ENCODE data around the gene ALKBH3. TPM values are rescaled to one million over a fixed set of nuclear protein-coding genes. Genes with fewer than 3 reads are reported as not detected.
A peak's percentile ranks its signal among the peaks of the same experiment; 100 is the strongest.

ALKBH3 gene
- total RNA-seq, 1 donor from 2014 or later, result 29.3 TPM

DNA sequence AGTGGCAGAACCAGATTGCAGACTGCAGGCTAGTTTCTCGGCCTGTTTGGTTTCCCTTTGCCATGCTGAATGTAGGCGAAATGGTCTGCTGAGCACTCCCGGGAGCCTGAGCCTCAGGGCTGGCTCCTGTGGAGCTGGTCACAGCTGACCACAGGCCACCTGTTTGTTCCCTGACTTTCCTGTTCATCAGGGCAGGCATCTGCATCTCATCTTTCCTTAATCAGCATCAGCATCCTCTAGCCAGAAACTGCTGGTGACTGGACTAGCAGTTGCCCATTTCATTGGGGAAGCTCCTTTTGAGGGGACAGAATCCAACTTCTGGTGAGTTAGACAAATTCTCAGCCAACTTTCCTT is 41.6 kb downstream of the ALKBH3 start:
- DNase-seq (ENCODE audit: low spot score), result no peak

DNA sequence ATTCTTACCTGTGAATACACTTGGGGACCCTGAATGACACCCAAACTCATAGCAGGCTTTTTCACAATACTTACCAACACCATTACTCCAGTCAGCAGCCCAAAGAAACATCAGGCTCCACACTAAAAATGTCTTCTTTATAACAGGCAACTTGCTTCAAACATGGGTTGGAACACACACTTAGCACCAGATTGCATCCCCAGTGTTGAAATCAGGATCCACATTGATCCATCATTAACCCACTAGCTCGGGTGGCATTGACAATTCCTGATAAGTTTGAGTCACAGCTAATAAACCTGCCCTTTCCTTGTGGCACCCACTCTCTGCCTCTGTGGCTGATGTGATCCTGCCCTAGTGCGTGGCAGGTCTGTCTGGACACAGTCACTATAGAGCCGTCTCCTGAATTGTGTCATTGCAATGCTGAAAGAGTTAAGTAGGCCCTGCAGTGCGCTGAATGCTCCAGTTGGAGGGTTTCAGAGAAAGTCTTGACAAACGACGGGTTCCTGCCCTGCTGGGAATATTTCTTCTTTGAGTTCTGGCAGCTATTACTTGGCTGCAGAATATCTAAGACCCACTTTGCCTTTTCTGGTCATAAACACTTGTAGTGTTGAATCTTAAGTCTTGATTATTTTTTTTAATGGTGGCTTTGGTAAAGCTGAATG is 42.2 kb downstream of the ALKBH3 start:
- no peak for DNase-seq (ENCODE audit: low spot score)

DNA sequence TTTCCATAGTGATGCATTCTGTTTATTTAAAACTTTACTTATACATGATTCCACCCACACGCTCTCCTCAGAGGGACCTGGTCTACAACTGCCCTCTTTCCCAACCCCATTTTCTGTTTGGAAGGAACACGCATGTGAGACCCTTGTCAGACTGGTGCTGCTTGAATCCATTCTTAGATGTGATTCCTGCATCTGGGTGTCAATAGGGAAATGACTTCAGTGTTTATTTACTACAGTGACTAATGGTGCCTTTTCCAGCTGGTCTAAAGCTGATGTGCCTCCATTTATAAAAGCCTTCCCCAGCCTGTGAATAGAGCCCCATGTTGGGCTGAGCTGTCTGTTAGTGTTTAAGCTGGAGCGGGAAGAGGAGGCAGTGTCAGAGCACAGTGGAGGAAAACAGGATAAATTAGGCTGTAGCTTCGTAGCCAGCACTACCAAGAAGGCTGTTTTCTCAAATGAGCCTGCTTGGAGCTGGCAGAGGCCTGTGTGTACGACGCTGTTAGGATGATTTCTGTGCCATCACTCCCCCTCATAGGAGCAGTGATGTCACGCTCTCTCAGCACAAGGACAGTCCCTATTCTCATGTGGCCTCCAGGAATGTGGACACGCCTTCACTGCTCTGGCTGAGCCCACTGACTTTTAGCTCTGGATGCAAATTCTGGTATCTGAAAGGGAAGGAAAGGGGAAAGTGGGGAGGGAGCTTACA is 42.9 kb downstream of the ALKBH3 start:
- peak; percentile 57 for DNase-seq (ENCODE audit: low spot score)

DNA sequence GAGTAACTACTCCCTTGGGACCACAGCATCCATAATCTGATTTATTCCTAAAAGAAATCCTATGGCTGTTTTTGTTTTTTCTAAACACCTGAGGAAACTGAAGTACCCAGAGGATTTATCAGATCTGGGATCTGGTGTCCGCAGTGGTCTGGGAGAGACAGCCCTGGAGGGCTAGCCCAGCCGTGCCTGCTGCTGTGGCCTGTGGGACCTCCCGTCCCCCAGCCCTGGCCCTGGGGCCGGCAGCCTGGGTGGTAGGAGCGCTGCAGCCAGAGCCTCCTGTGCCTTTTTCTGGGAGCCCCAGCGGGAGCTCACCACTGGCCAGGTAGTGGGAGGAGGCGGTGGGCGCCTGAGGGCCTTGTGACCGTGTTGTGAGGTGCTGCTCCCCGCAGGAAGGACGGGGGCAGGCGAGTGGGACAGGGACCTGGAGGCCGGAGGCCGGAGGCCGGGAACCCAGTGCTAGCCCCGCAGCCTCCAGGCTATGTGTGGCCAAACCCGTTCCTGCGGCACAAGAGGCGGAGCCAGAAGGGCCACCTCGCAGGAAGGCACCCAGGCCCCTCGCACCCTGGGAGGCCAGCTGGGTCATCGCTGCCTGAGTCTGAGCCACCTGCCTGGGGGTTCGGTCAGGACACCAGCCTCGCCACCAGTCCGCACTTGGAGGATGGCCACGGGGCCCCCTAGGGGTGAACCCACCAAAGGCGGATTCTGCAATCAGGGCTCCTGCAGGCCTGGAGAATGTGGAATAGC is 43.7 kb downstream of the ALKBH3 start:
- DNase-seq (ENCODE audit: low spot score), result no peak

DNA sequence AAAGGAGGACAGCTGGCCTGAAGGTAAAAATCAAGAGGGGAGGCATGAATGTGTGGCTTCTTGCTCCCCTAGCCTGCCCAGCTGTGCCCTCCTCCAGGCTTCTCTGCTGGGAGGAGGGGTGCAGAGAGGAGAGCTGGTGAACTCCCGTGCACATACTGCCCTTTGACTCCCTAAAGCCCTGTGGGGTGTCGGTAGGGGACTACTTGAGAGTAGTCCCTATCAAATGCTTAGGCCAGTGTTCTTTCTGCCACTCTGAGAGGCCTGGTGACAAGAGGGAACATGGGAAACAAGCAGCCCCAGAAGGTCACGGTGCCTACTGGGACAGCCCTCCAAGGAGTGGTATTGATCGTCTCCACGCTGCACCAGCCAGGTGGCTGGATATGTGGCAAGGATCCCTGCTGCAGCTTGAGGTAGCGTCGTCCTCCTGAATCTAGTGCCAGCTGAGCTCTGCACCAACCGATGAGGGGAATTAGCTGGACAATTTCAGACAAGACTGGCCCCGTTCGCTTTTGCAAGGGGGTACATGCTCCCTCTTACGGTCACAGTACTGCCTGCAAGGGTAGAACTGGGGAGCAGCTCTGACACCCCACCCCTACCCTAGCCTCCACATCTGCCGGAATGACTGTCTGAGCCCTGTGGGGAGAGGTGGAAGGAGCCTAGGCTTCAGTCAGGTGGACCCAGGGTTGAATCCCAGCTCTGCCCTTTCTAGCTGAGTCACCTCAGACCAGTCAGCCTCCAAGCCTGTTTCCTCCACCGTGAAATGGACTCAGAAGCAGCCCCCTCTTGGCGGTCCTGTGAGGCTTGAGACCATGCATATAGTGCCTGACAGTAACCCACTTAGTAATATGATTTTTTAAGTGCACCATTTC is 44.7 kb downstream of the ALKBH3 start:
- peak; percentile 67 for DNase-seq (ENCODE audit: low spot score)

DNA sequence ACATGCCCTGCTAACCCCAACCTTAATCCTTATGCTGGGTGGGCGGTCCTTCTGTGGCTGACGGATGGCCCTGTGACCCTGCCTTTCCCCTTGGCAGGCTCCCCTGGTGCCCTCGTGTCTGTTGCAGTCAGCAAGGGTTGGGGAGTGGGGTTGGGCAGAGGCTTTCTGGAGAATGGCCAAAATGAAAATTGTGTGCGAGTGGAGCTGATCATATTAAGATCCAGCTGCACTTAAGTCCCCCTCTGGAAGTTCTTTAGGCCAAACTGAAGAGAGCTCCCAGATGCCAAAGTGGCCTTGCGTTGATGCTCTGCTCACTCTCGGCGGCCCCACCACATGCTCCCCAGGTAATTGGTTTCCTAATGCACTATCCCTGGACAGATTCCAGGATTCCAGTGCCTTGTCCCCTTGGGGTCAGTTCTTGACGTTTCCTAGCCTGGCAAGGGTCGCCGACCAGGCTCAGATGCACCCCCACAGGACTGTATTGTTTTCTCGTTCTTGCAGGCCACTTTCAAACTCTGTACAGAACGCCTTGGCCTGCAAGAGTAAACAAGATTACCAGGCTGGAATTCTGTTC is 45.4 kb downstream of the ALKBH3 start:
- DNase-seq (ENCODE audit: low spot score), result no peak

DNA sequence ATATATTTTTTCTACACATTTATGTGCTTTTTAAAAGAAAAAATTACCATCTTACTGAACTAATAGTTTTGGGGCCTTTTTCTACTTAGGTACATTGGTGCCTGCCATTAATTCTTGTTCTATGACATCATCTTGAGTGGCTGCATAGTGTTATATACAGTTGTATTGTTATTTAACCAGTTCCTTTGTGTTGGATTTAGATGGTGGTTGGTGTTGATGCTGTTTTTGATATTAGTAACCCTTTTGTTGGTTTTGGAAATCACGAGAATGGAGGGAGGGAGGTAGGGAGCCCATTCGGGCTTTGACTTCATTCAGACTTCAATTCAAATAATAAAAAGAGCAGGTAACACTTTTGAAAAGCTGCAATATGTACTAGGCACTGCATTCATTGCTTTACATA is 46.4 kb downstream of the ALKBH3 start:
- DNase-seq (ENCODE audit: low spot score), result no peak

DNA sequence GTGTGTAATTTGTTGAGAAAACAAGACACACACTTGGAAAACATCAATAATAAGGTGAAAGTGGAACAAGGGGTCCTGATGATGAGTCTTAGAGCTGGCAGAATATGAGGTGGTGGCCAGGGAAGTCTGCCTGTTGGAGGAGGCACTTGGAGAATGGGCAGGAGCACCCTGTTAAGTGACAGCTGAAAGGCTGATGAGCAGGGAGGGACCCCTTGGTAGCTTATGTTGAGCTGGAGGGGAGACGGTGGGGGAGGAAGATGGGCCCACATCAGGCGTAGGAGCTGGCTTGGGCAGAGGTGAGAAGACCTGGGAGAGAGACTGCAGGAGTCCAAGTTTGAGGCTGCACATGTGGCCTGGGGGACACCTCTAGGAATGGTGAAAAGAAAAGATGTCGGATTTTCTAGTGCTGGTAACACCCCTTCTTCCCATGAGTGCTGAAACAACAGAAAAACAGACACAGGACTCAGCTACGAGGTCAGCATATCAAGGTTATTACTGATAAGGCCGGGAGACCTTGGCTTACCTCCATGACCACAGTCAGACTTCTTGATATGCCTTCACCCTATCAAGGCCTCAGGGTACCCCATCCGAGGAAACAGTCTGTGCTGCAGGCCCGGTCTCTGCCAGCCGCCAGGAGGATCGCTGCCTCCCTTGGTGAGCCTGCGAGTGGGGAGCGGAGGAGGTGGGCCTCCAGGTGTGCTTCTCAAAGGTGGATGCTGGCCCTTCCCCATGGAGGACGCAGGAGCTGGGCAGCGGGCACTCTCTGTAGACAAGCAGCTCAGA is 47.5 kb downstream of the ALKBH3 start:
- DNase-seq (ENCODE audit: low spot score), result no peak

DNA sequence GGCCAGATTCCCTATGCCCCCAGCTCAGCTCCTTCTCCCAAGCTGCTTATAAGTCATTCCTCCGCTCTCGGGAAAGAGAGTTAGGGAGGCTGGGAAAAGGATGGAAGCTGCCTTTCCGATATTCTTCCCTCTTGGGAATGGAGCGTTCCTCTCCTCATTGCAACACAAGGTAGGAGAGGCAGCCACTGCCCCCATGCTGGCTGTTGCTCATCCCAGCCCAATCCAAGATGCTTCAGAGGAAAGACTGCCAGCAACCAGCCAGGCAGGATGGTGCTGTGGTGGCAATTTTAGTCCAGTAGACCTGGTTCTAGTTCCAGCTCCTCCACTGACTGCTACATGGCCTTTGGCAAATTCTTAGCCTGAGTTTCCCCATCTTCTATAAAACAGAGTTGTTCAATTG is 48.1 kb downstream of the ALKBH3 start:
- DNase-seq (ENCODE audit: low spot score), result no peak

DNA sequence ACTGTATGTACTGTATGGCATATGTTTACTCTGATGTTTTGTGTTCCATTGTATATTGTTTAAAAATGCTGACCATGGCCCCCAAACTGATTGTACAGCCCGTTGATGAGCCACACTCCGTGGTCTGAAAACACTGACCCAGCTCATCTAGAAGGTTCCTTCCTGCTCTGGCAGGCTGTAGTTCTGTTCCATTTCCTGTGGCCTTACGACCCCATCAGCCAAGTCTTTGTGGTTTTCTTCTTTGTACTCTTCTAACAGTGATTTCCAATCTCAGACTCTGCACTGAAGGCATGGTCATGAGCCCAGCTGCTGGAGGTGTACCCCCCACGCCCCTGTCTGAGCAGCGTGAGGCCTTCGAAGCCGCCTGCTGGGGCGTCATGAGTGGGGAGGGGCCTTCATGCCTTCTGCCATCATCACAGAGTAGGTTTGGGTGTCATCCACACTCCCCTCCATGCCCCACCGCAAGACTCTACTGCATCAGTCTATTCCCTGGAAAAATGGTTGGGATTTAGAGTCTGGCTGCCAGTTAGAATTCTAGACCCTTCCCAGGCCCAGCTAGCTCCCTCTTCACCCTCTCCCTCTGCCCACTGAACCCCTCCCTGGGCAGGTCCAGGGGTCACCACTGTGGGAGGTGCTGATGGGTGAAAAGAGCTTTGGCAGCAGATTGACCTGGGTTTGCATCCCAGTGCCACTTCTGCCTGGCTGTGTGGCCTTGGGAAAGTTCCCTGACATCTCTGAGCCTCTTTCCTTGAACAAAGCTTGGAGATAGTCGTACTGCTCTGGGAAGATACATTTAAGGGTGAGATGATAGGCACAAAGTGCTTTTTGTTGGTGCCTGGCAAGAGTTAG is 50.5 kb downstream of the ALKBH3 start:
- no peak for DNase-seq (ENCODE audit: low spot score)

DNA sequence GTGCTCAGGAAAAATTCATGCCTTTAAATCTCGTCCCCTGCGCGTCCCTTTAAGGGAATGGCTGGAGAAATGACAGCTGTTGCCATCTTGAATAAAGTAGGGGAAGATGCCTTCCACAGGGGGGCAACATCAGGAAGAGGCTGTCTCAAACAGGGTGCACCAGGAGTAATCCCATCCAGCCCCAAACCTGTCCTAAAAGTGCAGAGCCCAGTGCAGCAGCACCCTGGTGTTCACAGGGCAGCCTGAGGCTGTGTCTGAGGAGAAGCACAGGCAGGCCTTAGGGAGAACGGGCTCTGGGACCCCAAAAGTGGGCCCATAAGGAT is 51.0 kb downstream of the ALKBH3 start:
- DNase-seq (ENCODE audit: low spot score), result no peak

DNA sequence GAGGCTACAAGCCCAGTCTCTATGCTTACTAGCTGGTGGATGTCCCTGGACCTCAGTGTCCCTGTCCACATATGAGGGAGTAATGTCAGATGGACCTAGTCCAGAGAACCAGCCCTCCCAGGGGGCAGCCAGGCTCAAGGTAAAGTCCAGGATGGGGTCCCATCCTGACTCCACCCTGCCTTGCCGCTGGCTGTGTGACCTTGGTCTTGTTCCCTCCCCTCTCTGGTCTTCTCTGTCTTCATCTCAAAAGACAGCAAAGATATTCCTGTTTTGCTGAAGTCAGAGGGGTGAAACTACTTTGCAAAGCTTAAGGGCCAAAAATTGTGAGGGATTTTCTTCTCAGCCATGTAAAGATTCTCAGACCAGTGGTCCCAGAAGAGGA is 52.6 kb downstream of the ALKBH3 start:
- no peak for DNase-seq (ENCODE audit: low spot score)

DNA sequence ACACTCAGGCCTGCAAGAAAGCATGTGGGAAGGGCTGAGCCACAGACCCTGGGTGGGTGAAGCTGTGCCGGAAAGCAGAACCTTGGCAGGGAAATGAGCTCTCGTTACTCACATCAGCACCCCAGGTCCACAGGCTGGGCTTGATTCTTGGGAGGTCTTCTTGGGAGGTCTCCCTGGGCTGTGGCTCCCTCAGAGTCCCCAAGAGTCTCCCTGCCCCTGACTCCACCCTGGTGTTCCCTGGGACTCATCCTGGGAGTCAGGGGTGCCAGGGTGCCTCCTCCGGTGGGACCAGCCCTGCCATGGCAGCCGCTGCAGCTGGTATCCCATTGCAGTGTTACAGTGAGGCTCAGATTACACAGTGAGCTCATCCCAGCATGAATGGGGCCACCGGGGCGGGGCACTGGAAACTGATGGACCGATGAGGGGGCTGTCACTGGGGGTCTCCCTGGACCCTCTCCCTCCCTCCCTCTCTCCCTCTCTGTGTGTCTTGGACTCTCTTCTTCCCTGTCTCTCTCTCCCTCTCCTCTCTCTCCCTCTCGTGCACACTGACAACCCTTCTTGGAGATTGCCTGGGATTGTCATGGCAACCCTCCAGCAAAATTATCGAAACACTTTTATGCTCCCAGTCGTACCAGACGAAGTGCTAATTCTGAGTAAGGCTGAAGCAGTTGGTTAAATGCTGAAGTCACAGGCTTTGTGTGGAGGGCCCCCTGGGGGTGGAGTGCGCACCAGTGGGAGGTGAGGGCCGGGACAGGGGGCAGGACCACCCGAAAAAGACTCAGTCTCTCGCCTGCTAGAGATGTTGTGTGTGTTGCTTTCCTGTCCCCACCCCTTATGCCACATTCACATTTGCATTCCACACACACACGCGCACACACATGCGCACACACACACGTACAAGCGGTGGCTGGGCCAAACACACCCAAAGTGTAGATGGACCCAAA is 53.2 kb downstream of the ALKBH3 start:
- no peak for DNase-seq (ENCODE audit: low spot score)

DNA sequence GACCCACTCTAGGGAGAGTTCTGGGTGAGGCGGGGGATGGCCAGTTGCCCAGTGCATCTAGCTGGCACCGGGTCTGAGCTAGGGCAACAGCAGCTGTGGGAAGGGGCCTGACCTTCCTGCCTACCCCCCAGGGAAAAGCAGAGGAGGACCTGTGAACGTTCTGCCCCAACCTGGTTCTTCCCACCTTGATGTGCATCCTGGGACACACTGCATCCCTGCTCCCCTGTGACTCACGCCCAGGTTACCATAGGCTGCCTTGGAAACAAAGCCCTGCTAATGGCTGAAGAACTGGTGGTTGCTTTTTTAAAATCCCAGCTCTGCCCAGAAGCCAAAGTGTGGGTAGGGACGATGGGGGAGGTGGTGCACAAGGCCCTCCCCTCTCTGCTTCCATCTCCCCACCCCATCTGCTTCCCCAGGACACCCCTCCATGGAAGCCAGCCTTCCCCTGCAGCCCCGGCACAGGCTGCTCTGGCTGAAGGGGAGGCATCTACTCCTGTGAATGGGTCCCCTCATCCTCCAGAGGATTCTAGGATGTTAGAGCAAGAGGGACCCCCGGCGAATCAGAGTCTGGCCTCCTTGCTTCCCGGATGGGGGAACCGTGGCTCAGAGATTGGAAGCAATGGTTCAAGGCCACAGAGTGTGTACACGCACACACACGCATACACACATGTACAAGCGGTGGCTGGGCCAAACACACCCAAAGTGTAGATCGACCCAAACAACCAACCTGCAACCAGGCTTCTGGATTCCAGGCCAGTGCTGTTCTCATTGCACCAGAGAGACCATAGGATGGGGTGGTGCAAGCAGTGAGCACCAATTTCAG is 54.2 kb downstream of the ALKBH3 start:
- no peak for DNase-seq (ENCODE audit: low spot score)

DNA sequence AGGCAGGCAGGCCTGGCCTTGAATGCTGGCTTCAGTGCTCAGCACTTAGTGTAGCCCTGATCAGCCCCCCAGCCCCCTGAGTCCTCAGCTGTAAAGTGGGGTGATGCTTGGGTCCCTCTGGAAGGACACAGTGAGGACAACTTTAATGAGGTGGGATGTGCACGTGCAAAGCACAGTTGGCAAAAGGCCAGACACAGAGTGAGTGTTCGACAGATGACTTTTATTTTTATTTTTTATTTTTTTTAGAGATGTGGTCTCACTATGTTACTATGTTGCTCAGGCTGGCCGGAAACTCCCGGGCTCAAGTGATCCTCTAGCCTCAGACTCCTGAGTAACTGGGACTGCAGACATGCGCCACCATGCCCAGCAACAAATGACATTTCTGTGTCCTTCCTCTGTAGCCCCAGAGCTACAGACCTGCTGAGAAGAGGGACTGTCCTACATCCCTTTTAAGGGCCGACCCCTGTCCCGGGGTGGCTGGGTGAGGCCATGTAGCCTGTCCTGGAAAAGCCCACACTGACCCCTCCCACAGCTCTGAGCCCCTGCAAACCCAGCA is 54.9 kb downstream of the ALKBH3 start:
- DNase-seq (ENCODE audit: low spot score), result no peak

DNA sequence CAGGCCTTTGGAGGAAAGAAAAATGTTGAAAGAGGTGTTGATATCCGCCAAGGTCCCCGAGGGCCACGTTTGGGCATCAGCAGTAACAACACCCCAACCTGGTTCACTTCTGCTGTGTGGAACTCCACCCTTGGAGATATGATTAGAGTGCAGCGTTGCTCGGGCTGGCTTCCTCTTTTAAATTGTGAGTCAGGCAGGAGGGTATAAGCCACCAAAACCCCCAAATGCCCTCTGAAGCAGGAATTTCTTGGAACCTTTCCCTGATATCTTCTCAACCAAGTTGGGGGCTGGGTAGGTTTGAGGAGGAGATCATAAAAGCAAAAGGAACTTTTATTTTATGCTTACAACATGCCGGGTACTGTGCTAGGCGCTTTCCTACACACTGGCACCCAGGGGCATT is 55.4 kb downstream of the ALKBH3 start:
- no peak for DNase-seq (ENCODE audit: low spot score)

DNA sequence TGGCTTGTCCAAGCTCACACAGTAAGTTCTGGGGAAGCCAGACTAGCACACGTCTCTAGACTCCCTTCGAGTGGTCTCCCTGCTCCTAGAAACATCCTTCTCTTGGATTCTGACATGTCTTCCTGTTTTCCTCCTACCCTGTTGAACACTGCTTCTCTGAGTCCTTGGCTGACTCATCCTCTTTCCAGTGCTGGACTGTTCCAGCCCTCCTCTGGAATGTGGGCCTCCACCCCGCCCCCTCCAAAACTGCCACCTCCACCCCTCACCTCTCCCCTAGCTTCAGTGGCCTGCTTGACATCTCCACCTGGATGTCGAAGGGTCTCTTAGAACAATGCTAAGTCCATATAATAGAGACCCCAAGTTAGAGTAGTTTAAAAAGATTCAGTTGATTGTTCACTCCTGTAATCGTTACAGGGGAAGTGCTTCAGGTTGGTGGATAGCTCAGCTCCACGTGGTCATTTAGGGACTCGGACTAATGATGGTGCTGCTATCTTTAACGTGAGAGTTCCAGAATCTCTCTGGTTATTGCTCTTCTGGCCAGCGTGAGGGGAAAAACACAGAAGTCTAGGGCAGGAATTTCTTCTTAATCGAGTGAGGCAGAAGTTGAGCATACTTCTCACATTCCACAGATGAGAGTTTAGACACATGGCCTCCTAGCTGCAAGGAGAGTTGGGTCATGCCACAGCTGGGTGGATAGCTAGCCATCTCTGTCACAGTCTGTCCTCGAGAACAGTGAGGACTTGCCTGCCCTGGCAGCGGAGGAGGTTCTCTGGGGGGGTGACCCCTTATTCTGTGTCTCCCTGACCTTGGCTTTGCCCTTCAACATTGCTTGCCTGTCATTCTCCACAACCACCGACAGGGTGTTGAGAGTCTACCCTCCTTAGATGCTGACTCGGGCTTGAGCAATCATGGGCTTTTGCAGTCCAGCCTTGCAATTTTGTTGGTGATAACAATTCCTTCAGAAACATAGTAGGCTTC is 57.1 kb downstream of the ALKBH3 start:
- DNase-seq (ENCODE audit: low spot score), result no peak
